ENCODE measurements around the gene GTF3C2.
"Not testable (repeated sequence)": the region's sequence is repeated elsewhere in the genome, so short reads cannot be mapped to it uniquely, and the experiment has no call there.

The GTF3C2 gene

GRCh38 chr2:27324720-27325119, 31.8 kb downstream of the GTF3C2 start:
- TF ChIP-seq YY1 (IDR thresholded peaks at IDR 0.05; ENCODE audit: insufficient read depth, insufficient read length) (no peak), SUZ12 (IDR thresholded peaks at IDR 0.05; ENCODE audit: extremely low read depth, insufficient read depth, insufficient read length) (no peak), ZNF274 (IDR thresholded peaks at IDR 0.05; ENCODE audit: low read depth, low read length) (no peak)
- Histone ChIP-seq H3K27me3 (ENCODE audit: insufficient read depth, insufficient read length) (no peaks in the 10 kb centered on the region), H3K4me1 (ENCODE audit: insufficient read depth, insufficient read length) (peaks cover 5% of the 10 kb centered on the region), H3K9ac (ENCODE audit: insufficient read length, low read depth) (no peak overlapping the region), H3K36me3 (ENCODE audit: insufficient read depth, insufficient read length, low read length) (peaks cover 47% of the 10 kb centered on the region), H3K4me3 (ENCODE audit: insufficient read length, low read depth) (no peak overlapping the region), H3K9me3 (ENCODE audit: insufficient read depth, low read length) (no peaks in the 10 kb centered on the region)
- DNase-seq (ENCODE audit: low read depth, low spot score): no peak

GRCh38 chr2:27323596-27324285, 32.8 kb downstream of the GTF3C2 start:
- Histone ChIP-seq H3K4me3 (ENCODE audit: insufficient read length, low read depth) (peak overlapping the region; percentile 88), H3K9me3 (ENCODE audit: insufficient read depth, low read length) (no peaks in the 10 kb centered on the region), H3K9ac (ENCODE audit: insufficient read length, low read depth) (peak overlapping the region; percentile 89), H3K27me3 (ENCODE audit: insufficient read depth, insufficient read length) (no peaks in the 10 kb centered on the region), H3K4me1 (ENCODE audit: insufficient read depth, insufficient read length) (peaks cover 5% of the 10 kb centered on the region), H3K36me3 (ENCODE audit: insufficient read depth, insufficient read length, low read length) (peaks cover 38% of the 10 kb centered on the region)
- TF ChIP-seq ZNF274 (IDR thresholded peaks at IDR 0.05; ENCODE audit: low read depth, low read length) (no peak), YY1 (IDR thresholded peaks at IDR 0.05; ENCODE audit: insufficient read depth, insufficient read length) (no peak), SUZ12 (IDR thresholded peaks at IDR 0.05; ENCODE audit: extremely low read depth, insufficient read depth, insufficient read length) (no peak)
- no peak for DNase-seq (ENCODE audit: low read depth, low spot score)

GRCh38 chr2:27322766-27323595, 33.6 kb downstream of the GTF3C2 start, which contains the start of gene MPV17:
Gene MPV17, minus strand, starts transcription at chr2:27323097. Its CDS starts 580 bp downstream, at chr2:27322517.
- no peak for TF ChIP-seq YY1 (IDR thresholded peaks at IDR 0.05; ENCODE audit: insufficient read depth, insufficient read length)
- no peak for TF ChIP-seq SUZ12 (IDR thresholded peaks at IDR 0.05; ENCODE audit: extremely low read depth, insufficient read depth, insufficient read length)
- no peak for TF ChIP-seq ZNF274 (IDR thresholded peaks at IDR 0.05; ENCODE audit: low read depth, low read length)
- DNase-seq (ENCODE audit: low read depth, low spot score): peak; percentile 90
- H3K27me3 ChIP-seq (ENCODE audit: insufficient read depth, insufficient read length): no peaks in the 10 kb centered on the region
- peaks cover 5% of the 10 kb centered on the region for H3K4me1 ChIP-seq (ENCODE audit: insufficient read depth, insufficient read length)
- peak within 1 kb of the TSS; percentile 89 for H3K9ac ChIP-seq (ENCODE audit: insufficient read length, low read depth)
- H3K36me3 ChIP-seq (ENCODE audit: insufficient read depth, insufficient read length, low read length): peaks cover 30% of the 10 kb centered on the region
- H3K4me3 ChIP-seq (ENCODE audit: insufficient read length, low read depth): peak within 1 kb of the TSS; percentile 88
- no peaks in the 10 kb centered on the region for H3K9me3 ChIP-seq (ENCODE audit: insufficient read depth, low read length)

GRCh38 chr2:27322301-27322765, 34.2 kb downstream of the GTF3C2 start:
- Histone ChIP-seq H3K27me3 (ENCODE audit: insufficient read depth, insufficient read length) (no peaks in the 10 kb centered on the region), H3K9ac (ENCODE audit: insufficient read length, low read depth) (peak overlapping the region; percentile 89), H3K4me3 (ENCODE audit: insufficient read length, low read depth) (peak overlapping the region; percentile 88), H3K4me1 (ENCODE audit: insufficient read depth, insufficient read length) (peaks cover 5% of the 10 kb centered on the region), H3K36me3 (ENCODE audit: insufficient read depth, insufficient read length, low read length) (peaks cover 31% of the 10 kb centered on the region), H3K9me3 (ENCODE audit: insufficient read depth, low read length) (no peaks in the 10 kb centered on the region)
- no peak for TF ChIP-seq YY1 (IDR thresholded peaks at IDR 0.05; ENCODE audit: insufficient read depth, insufficient read length)
- DNase-seq (ENCODE audit: low read depth, low spot score): no peak

GRCh38 chr2:27320958-27321543, 35.5 kb downstream of the GTF3C2 start:
- Histone ChIP-seq H3K9me3 (ENCODE audit: insufficient read depth, low read length) (no peaks in the 10 kb centered on the region), H3K9ac (ENCODE audit: insufficient read length, low read depth) (peak overlapping the region; percentile 34), H3K4me1 (ENCODE audit: insufficient read depth, insufficient read length) (peaks cover 5% of the 10 kb centered on the region), H3K4me3 (ENCODE audit: insufficient read length, low read depth) (no peak overlapping the region), H3K27me3 (ENCODE audit: insufficient read depth, insufficient read length) (no peaks in the 10 kb centered on the region), H3K36me3 (ENCODE audit: insufficient read depth, insufficient read length, low read length) (peaks cover 29% of the 10 kb centered on the region)
- TF ChIP-seq YY1 (IDR thresholded peaks at IDR 0.05; ENCODE audit: insufficient read depth, insufficient read length) (no peak), SUZ12 (IDR thresholded peaks at IDR 0.05; ENCODE audit: extremely low read depth, insufficient read depth, insufficient read length) (no peak), ZNF274 (IDR thresholded peaks at IDR 0.05; ENCODE audit: low read depth, low read length) (no peak)
- no peak for DNase-seq (ENCODE audit: low read depth, low spot score)

- H3K4me3 ChIP-seq (ENCODE audit: insufficient read length, low read depth); H3K4me1 ChIP-seq (ENCODE audit: insufficient read depth, insufficient read length): not testable (repeated sequence)
Observed at GRCh38 chr2:27319839-27320238, 36.7 kb downstream of the GTF3C2 start.

More at GRCh38 chr2:27319839-27320238, 36.7 kb downstream of the GTF3C2 start:
- not testable (repeated sequence) for H3K9me3 ChIP-seq (ENCODE audit: insufficient read depth, low read length); H3K9ac ChIP-seq (ENCODE audit: insufficient read length, low read depth); DNase-seq (ENCODE audit: low read depth, low spot score); H3K27me3 ChIP-seq (ENCODE audit: insufficient read depth, insufficient read length)
- H3K36me3 ChIP-seq (ENCODE audit: insufficient read depth, insufficient read length, low read length): peaks cover 22% of the 10 kb centered on the region

Data from NT2/D1 (cell line).